Gastrocnemius medialis (tissue), 4 donors: Measurements from ENCODE around the gene LZTS2.

Experiments
- CTCF ChIP-seq, 5 experiments: fragments of 450-650 bp in 3 of 5; fragments of 200-600 bp in 2 of 5; sonication (generic) in 2 of 5; IDR thresholded peaks in 4 of 5; conservative IDR thresholded peaks in 1 of 5; 1 replicate in 4 of 5; 2 replicates in 1 of 5; pipeline ENCODE4 v1.5.1; 2016 to 2019; ENCODE audit warnings: antibody characterized with exemption in 5 of 5, mild to moderate bottlenecking in 3 of 5, moderate library complexity in 3 of 5
- POLR2A ChIP-seq, 2 donors: fragments of 450-650 bp; IDR thresholded peaks; one replicate each; pipeline ENCODE4 v1.6.1; 2017; ENCODE audit warnings: antibody characterized with exemption in 2 of 2, mild to moderate bottlenecking in 2 of 2, moderate library complexity in 2 of 2

- no peak for TF ChIP-seq POLR2A (IDR thresholded peaks at IDR 0.05)
- no peak for TF ChIP-seq CTCF (IDR thresholded peaks at IDR 0.05 in 4 of 5, conservative IDR thresholded peaks at IDR 0.05 in 1 of 5)
These were observed 29.1 kb downstream of the LZTS2 start for GRCh38 chr10:101028446-101029337.
